PC-9 (cell line): ENCODE data around the gene SOD2. TPM values are rescaled to one million over a fixed set of nuclear protein-coding genes. Genes with fewer than 3 reads are reported as not detected.
"Not testable (repeated sequence)": the region's sequence is repeated elsewhere in the genome, so short reads cannot be mapped to it uniquely, and the experiment has no call there.

Experiments used
- BruUV-seq: library from RNA; stranded (reverse); fragments of 400-500 nt; replicated peaks from 2 replicates; lab custom pipeline; 2021; lab: Mats Ljungman, UMichigan
- CTCF ChIA-PET: fragments of 300-600 bp; sonication (Branson Sonifier 250); formaldehyde crosslinking; loops from one replicate; lab custom pipeline; 2022; ENCODE audit warnings: antibody characterized with exemption; lab: Charles Lee
- POLR2A ChIA-PET: fragments of 300-600 bp; sonication (Branson Sonifier 250); formaldehyde crosslinking; loops from one replicate; lab custom pipeline; 2022; ENCODE audit warnings: antibody characterized with exemption; ENCODE audit not compliant: unreplicated experiment; lab: Charles Lee
- DNase-seq, 2 experiments: peaks; one replicate each; pipeline versions ENCODE4 v3.0.0 to v3.0.0-alpha.2; 2015 to 2022; ENCODE audit warnings: mixed read lengths in 1 of 2
- H2AFZ ChIP-seq: fragments of 200-600 bp; sonication (generic); 2 replicates; pipeline ENCODE4 v1.8.1; 2017; ENCODE audit warnings: antibody characterized with exemption
- H3F3A ChIP-seq: fragments of 200-600 bp; sonication (generic); 2 replicates; pipeline ENCODE4 v1.8.1; 2017; ENCODE audit warnings: antibody characterized with exemption, mild to moderate bottlenecking, low read depth; ENCODE audit not compliant: insufficient read depth
- H3K27ac ChIP-seq: fragments of 200-600 bp; sonication (generic); 2 replicates; pipeline ENCODE4 v1.6.1; 2016; ENCODE audit warnings: mixed run types
- H3K27me3 ChIP-seq: fragments of 200-600 bp; sonication (generic); 2 replicates; pipeline ENCODE4 v1.6.1; 2016; ENCODE audit warnings: low read depth, mixed run types; ENCODE audit not compliant: insufficient read depth
- H3K36me3 ChIP-seq: fragments of 200-600 bp; sonication (generic); 2 replicates; pipeline ENCODE4 v1.6.1; 2016; ENCODE audit warnings: low read depth, mixed run types
- H3K4me1 ChIP-seq: fragments of 200-600 bp; sonication (generic); replicated peaks from 2 replicates; pipeline ENCODE4 v1.6.1; 2016; ENCODE audit warnings: mixed run types; ENCODE audit not compliant: insufficient read depth
- H3K4me2 ChIP-seq: fragments of 200-600 bp; sonication (generic); 2 replicates; pipeline ENCODE4 v1.6.1; 2017; ENCODE audit warnings: mixed run types
- H3K4me3 ChIP-seq: fragments of 200-600 bp; sonication (generic); 2 replicates; pipeline ENCODE4 v1.6.1; 2016; ENCODE audit warnings: mixed run types
- H3K79me2 ChIP-seq: fragments of 200-600 bp; sonication (generic); 2 replicates; pipeline ENCODE4 v1.6.1; 2017; ENCODE audit warnings: low read depth, mixed run types
- H3K9me2 ChIP-seq: fragments of 200-600 bp; sonication (generic); 2 replicates; pipeline ENCODE4 v1.8.1; 2017; ENCODE audit warnings: mild to moderate bottlenecking; ENCODE audit not compliant: insufficient read depth
- H3K9me3 ChIP-seq: fragments of 200-600 bp; sonication (generic); 2 replicates; pipeline ENCODE4 v1.8.1; 2016; ENCODE audit warnings: low read depth; ENCODE audit not compliant: insufficient read depth
- H4K20me1 ChIP-seq: fragments of 200-600 bp; sonication (generic); 2 replicates; pipeline ENCODE4 v1.8.1; 2017; ENCODE audit not compliant: insufficient read depth
- CTCF ChIP-seq: fragments of 200-600 bp; sonication (generic); conservative IDR thresholded peaks from 2 replicates; pipeline ENCODE4 v1.6.1; 2017; ENCODE audit warnings: mixed run types, antibody characterized with exemption, mild to moderate bottlenecking, moderate library complexity
- EZH2 ChIP-seq: fragments of 200-600 bp; sonication (generic); IDR thresholded peaks from 2 replicates; pipeline ENCODE4 v1.8.0; 2017; ENCODE audit warnings: antibody characterized with exemption, low read depth
- intact Hi-C: fragments of 100-400 bp; cut with micrococcal nuclease; formaldehyde crosslinking; loops from one replicate; pipeline ENCODE4 v1.10.0; 2022; ENCODE audit not compliant: unreplicated experiment
- total RNA-seq: library from RNA; stranded (reverse); gene quantifications from 2 replicates; pipeline ENCODE4 v1.2.3, GENCODE V29; 2021

The SOD2 gene
- total RNA-seq, 1 experiment from 2014 or later: 63.3 TPM

DNA sequence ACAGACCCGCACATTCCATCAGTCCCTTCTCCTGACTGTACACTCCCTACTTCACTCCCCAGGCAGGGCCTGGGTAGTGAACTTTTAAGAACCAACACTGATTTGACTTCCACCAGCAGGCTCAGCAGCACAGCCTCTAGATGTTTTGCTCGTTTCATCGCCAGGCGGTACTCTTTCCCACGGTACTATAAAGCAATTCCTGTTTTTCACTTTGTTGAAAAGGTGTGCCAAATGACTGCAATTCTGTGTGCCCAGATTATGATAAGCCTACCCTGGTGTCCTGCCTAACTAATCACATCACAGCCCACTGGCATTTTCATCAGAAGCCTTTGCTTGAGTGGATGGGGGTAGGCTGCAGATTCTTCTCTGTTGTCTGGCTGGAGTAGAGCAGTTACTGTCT is 21.4 kb upstream of the SOD2 start:
- BruUV-seq: no TSS peak
- Histone ChIP-seq H3K9me2 (no peaks in the 10 kb centered on the region), H3K4me3 (no peak overlapping the region), H3K9me3 (no peaks in the 10 kb centered on the region), H3K27me3 (no peaks in the 10 kb centered on the region), H3K27ac (no peak overlapping the region), H3K36me3 (no peaks in the 10 kb centered on the region), H3K4me1 (peaks cover 10% of the 10 kb centered on the region; the same call in 1 of the 2 replicates), H3F3A (peaks cover 10% of the 10 kb centered on the region; the same call in 1 of the 2 replicates), H4K20me1 (no peaks in the 10 kb centered on the region), H2AFZ (no peak overlapping the region), H3K4me2 (no peak overlapping the region), H3K79me2 (0 out of 2 replicates have a peak, but pooled peaks cover 2% of the 10 kb centered on the region)
- POLR2A ChIA-PET: no interaction called here
- no peak for DNase-seq
- no peak for TF ChIP-seq CTCF
- no peak for TF ChIP-seq EZH2
- intact Hi-C loops: no loop called here
- CTCF ChIA-PET: no interaction called here

- H3F3A ChIP-seq: peaks cover 10% of the 10 kb centered on the region; the same call in 1 of the 2 replicates
- no peak for TF ChIP-seq CTCF
- TF ChIP-seq EZH2: no peak
- no peak overlapping the region for H2AFZ ChIP-seq
- H3K9me2 ChIP-seq: no peaks in the 10 kb centered on the region
- no peaks in the 10 kb centered on the region for H3K27me3 ChIP-seq
- no peak overlapping the region for H3K27ac ChIP-seq
- no peak overlapping the region for H3K4me2 ChIP-seq
- H3K4me3 ChIP-seq: no peak overlapping the region
- intact Hi-C loops: no loop called here
- no peaks in the 10 kb centered on the region for H4K20me1 ChIP-seq
- ChIA-PET POLR2A (interaction anchor here (0.5 kb wide), 1 partner anchor 13 kb away, joined by 3 read pairs; the partner anchor contains the start of gene WTAP), CTCF (no interaction called here)
- no TSS peak for BruUV-seq
- no peaks in the 10 kb centered on the region for H3K36me3 ChIP-seq
- no peaks in the 10 kb centered on the region for H3K9me3 ChIP-seq
- H3K79me2 ChIP-seq: 0 out of 2 replicates have a peak, but pooled peaks cover 2% of the 10 kb centered on the region
- no peak for DNase-seq
- H3K4me1 ChIP-seq: peaks cover 10% of the 10 kb centered on the region; the same call in 1 of the 2 replicates
These were observed 20.9 kb upstream of the SOD2 start for GRCh38 chr6:159713984-159714383.

DNA sequence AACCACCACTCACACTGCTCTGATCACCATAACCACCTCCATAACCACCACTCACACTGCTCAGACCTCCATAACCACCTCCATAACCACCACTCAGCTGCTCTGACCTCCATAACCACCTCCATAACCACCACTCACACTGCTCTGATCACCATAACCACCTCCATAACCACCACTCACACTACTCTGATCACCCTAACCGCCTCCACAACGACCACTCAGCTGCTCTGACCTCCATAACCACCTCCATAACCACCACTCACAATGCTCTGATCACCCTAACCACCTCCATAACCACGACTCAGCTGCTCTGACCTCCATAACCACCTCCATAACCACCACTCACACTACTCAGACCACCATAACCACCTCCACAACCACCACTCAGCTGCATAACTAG is 19.3 kb upstream of the SOD2 start:
- H2AFZ ChIP-seq, H3K79me2 ChIP-seq, H3K9me3 ChIP-seq, H3K36me3 ChIP-seq, H3K27ac ChIP-seq, H3K4me1 ChIP-seq, H3F3A ChIP-seq, DNase-seq, CTCF ChIA-PET, BruUV-seq, intact Hi-C loops, POLR2A ChIA-PET, H3K4me3 ChIP-seq, H3K4me2 ChIP-seq, H4K20me1 ChIP-seq, H3K9me2 ChIP-seq, H3K27me3 ChIP-seq: not testable (repeated sequence)

GRCh38 chr6:159710603-159711002 is 17.6 kb upstream of the SOD2 start:
- H3F3A ChIP-seq, H3K27me3 ChIP-seq, CTCF ChIA-PET, intact Hi-C loops, H3K4me3 ChIP-seq, H3K36me3 ChIP-seq, POLR2A ChIA-PET, H4K20me1 ChIP-seq, H2AFZ ChIP-seq, BruUV-seq, H3K9me3 ChIP-seq, H3K79me2 ChIP-seq, H3K4me2 ChIP-seq, H3K27ac ChIP-seq, DNase-seq, H3K4me1 ChIP-seq, H3K9me2 ChIP-seq: not testable (repeated sequence)
